ENCODE data around the gene SLC25A13.

GRCh38 chr7:96188174-96188581 lies 133.7 kb downstream of the SLC25A13 start:
- TF ChIP-seq CTCF (IDR thresholded peaks at IDR 0.05) (no peak), POLR2A (IDR thresholded peaks at IDR 0.05) (no peak)

Measured in testis (tissue), 2 donors.